Activated CD4-positive, alpha-beta T cell treated with anti-CD3 and anti-CD28 coated beads, Interleukin-2, amount 50 U/mL, for 16 hours (primary cell): Measurements from ENCODE around the gene FOXO3.
"Not testable (repeated sequence)": the region's sequence is repeated elsewhere in the genome, so short reads cannot be mapped to it uniquely, and the experiment has no call there.

Experiments used
- DNase-seq: peaks from one replicate; pipeline ENCODE4 v3.0.0-alpha.2; 2020

FOXO3 gene

DNA sequence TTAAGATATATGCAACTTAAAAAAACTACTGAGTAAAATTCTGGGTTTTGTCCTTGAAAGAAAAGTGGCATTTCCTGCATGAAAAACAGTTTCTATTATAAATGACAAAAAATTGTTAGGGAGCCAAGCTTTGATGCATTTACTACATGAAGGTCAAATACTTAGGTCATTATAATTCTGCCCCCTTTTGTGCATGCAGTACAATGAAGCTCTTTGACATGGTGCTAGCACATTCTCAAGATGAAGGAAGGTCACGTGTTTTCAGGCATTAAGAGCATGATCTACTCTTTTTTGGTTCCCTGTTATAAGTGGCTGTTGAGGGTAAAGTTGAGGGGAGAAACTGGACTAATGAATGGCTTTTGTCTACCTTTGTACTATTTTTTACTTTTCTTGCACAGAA is 72.7 kb downstream of the FOXO3 start:
- DNase-seq = no peak

DNA sequence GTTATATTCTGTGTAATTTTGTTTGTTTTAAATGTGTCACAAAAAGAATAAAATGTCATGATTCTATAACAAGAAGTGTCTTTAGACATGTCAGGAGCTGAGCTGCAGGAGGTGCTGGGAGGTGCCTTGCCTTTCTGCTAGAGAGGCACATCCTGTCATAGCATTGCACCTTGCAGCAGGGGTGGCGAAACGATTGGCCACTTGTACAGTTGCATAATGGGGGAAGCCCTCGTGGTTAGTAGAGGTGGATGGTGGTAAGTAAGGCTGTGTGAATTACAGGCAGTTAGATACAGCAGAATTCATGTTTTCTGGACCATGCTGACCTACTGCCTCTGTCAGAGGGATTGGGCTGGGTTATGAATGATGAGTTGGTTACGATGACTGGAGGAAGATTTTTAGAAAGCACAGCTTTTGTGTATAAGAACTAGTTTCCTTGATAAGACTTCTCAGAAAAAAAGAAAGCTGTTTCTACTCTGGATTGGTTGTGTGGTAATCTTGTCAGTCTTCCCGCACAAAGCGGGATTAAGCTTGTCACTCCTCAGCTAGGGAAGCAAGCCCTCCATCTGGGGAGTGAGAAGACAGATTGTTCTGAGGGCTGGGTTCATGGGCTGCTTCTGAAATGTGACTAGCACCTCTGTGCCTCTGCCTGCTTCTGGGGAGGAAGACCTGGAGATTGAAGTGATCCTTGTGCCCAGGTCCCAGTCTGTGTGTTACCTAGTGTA is 74.9 kb downstream of the FOXO3 start:
- peak; percentile 44 for DNase-seq

DNA sequence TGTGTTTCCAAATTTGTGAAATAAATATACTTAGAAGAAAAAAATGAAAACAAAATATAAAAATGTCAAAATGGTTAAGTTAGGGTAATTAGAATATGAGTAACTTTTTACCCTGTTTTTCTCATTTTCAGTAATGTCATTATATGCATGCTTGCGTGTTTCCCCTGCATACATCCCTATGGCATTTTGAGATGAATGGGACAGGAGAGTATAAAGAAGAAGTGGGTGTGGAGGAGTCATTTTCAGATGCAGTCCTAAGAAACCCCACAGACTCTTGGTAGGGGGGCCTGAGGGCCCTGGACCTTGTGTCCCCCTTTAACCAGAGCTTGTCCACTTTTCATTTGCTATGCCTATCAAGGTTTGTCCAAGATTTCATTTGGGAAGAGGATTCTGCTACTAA is 77.2 kb downstream of the FOXO3 start:
- DNase-seq = no peak

- no peak for DNase-seq
Observed at GRCh38 chr6:108638993-108639392, 78.3 kb downstream of the FOXO3 start.

DNA sequence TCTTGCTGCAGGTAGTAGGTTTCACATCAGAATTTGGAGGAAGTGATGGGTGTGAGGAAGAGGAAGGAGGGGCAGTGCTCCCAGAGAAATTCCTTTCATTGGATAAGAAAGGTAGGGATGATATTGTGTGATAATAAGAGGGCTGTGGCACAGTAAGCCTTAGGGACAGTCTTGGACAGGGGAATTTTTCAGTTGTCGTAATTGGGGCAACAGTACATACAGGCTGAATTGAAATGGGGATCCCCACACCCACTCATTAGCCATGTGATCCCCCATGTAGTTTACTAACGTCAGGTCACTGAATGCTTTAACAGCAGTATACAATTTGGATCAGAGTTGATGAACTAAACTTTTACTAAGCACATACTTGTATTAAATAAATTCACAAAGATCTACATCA is 79.4 kb downstream of the FOXO3 start:
- no peak for DNase-seq

DNA sequence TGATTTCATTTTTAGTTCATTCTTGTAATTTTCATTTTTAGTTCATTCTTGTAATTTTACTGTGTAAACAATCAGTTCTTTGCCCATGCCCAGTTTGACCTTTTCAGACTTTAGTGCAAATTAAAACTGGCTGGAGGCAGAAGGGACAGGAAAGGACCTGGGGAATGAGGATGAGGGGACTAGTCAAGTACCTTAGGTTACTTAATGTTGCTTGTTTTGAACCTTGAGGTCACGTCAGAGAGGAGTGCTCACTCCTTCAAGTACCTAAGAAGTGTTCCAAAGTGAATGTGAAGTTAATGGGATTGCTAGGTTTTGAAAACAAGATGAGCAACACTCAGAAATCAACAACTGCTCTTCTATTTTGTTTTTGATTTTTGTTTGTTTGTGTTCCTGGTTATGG is 82.5 kb downstream of the FOXO3 start:
- no peak for DNase-seq

DNA sequence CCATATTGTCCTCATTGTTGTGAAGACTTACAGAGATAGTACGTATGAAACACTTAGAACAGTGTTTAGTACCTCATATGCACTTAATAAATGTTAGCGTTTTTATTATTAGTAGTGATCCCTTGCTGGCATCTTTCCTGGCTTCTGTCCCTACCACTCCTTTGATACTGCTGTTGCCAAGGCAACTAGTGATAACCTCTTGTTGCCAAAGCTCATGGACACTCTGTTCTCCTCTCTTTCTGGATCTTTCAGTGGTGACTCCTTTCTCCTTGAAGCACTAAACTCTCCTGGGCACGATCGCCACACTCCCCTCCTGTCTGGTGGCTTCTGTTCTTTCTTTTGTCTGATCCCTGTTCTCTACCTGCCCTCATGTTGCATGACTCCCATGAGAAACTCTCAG is 83.5 kb downstream of the FOXO3 start:
- no peak for DNase-seq

DNA sequence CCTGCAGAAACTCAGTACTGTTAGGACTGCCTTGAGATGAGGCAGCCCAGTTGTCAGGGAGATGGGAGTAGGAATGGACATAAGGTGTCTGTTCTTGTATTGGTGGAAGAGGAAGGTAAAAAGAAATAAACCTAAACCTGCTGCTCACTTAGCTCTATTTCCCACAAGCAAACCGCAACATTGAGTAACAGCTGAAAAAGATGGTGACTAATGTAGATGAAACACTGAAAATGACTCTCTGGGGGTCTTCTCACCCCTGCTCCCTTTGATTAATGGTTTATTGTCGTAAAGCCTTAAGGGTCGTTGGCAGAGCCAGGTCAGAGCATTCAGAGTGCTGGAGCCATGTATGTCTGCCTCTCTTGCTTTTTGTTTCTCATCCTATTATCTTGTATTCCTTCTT is 87.5 kb downstream of the FOXO3 start:
- DNase-seq = no peak

DNA sequence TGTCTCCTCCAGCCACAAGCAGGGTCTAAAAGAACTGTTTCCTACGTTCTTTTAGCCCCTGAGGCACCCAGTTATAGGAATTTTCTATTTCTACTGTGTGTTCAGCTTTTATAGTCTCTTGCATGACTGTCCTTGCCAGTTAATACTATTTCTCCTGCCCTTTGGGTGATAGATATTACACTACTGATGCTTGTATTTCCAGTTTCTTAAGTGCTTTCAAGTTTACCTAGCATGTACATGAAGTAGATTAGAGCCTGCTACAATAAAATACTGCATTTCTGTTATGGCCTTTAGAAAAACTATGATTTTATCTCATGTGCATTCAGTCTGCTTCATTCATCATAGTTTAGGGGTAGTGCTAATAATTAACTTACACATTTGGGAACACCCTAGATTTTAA is 89.6 kb downstream of the FOXO3 start:
- DNase-seq = no peak

GRCh38 chr6:108650781-108651180 is 90.1 kb downstream of the FOXO3 start:
- no peak for DNase-seq

DNA sequence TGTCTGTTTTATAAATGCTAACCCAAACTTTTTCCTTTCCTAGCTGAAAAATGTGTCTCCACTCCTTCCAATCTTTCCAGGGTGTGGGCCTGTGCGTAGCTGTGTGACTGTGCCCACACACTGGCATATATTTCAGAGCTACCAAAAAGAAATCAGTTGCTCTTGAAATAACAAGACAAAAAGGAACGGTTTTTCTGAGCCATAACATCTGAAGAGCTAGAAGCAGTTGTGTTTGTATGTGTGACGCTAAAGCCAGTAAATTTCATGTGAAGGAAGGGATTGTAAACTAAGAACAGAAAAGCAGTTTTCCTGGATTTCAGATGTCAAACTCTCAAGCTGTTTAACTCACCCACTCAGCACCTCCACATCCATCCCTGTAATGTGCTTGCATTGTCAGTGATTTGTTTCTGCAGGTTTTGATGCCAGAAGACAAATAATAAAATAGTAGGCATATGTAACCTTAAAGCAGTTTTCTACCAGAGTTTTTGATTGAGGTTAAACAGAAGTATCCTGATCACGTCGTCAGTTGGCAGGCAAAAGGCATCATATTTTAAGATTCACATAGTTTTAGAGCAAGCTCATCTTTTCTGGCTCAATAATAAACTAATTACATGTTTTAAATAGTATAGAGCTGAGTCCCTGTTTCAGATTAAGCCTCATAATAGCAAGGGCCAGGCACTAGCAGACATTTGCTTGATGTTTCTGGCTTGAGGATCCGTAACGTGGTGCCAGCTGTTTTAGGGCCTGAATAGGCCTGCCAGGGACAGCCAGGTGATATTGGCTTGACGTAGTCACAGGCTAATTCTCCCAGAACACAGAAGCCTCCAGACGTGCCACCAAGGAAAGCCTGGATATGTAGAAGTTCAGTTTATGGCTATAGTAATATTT is 90.9 kb downstream of the FOXO3 start:
- no peak for DNase-seq

DNA sequence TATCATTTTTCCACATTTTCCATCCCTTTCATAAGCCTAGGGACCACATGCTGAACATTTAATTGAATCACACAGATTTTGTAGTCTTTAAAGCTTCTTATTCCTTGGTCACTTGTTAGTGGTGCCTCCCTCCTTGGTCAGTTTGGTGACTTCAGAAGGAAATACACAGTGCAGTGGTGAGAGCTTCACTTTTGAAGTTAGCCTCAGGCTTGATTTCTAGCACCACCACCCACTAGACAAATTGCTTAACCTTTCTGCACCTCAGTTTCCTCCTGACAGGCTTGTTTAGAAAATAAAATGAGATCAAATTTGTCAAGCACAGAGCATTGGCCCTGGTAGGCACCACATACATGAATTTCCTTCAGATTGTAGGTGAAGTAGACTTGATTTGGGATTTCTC is 91.7 kb downstream of the FOXO3 start:
- no peak for DNase-seq

- DNase-seq = no peak
Observed at GRCh38 chr6:108653949-108654348, 93.2 kb downstream of the FOXO3 start.

DNA sequence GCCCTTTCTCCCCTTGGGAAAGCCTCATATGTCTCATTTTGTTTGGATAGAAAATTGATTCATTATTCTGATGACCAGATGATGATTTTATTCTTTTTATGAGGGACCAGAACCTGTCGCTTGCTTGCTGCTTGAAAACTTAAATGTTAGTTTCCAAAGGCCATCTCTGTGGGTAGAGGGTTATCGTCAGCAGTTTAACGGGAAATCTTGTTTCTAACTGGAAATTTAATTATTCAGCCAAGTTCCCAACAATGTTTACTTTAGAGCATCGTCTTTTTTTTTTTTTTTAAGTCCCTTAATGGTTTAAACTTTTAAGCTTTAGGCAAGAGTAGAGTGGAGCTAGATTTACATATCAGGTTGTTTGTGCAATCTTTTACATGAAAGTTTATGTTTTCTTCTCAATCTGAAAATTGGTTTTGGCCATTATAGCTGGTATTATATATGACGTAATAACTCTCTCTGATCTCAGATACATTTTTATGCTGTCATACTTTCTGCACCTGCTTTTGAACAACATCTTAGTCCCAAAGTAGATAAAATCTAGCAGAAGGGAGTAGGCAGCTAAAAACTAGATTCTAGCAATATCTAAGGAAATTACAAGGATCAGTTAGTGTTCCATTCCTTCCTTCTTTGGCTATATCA is 93.9 kb downstream of the FOXO3 start:
- no peak for DNase-seq

DNA sequence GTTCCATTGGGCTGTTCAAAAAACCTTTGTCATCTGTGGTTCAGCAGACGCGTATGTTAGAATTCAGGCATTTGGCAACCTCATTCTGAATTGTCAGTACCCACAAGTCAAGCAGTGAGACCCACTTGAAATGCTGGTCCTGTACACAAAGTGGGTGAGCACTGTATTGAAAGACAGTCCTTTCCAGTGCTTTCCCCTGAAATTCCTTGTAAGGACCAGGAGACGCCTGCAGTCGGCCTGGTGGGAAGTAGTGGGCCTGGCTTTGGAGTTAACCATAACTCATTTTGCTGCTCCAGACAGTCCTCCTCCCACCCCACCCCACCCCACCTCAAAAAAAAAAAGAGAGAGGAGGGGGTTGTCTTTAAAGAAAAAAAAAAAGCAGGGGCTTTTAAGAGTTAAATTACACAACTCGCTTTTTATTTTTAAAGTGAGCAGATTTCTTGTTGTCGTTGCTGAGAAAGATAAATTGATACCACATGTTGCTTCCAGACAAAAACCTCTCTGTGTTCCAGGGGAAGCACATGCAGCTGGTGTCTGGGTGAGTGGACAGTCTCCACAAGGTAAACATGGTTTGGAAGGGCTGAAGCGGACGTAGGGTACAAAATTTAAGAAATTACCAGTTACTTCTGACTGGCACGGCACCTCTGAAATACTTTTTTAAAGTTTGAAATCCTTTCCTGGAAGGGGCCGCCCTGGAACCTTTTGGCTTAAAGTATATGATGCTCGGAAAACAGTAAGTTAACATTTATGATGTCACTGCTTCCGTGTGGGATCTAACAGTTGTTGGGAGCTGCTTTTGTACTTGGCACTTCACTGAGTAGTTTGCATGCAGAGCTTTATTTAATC is 95.3 kb downstream of the FOXO3 start:
- DNase-seq = no peak

- DNase-seq = no peak
Observed at GRCh38 chr6:108656836-108657235, 96.1 kb downstream of the FOXO3 start.

DNA sequence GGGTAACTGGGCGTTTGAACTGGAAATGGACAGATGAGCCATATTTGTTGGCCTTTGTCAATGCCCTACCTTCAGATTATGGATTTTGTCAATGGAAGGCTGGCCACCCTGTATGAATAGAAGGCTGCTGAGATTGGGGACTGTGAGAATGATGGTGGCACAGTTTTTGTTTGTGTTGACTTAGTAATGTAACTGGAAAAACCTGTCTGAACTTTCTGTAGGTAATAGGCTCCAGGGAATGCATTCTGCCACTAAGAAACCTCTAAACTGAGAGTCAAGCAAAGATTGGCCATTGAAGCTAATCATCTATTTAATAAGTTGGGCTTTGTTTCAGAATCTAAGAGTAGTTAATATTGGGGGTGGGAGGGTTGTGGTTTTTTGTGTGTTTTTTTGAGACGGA is 97.5 kb downstream of the FOXO3 start:
- DNase-seq = no peak

GRCh38 chr6:108658785-108659184 is 98.1 kb downstream of the FOXO3 start:
- DNase-seq = not testable (repeated sequence)

GRCh38 chr6:108660251-108660650 is 99.5 kb downstream of the FOXO3 start:
- DNase-seq = no peak

- DNase-seq = peak; percentile 25
Observed at GRCh38 chr6:108661430-108661829, 100.7 kb downstream of the FOXO3 start.

- DNase-seq = no peak
Observed at GRCh38 chr6:108661982-108662381, 101.3 kb downstream of the FOXO3 start.

DNA sequence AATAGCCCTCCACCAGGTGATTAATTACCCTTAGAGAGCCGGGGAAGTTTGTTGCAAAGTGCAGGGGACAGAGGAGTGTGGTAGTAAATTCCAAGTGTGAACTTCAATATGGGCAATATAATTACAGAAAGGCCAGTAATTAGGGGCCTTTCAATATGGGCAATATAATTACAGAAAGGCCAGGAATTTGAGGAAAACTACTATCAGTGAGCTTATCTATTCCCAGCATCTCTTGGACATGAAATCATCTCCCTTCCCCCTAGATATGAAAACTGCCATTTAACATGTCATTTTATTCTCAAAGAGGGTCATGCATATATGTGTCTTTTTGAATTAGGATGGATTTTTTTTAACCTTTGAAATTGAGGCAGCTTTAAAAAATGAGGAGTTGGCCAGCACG is 102.0 kb downstream of the FOXO3 start:
- DNase-seq = no peak

GRCh38 chr6:108663494-108664064 is 102.9 kb downstream of the FOXO3 start:
- DNase-seq = not testable (repeated sequence)
